GM08714 (cell line): ENCODE data around the gene STMN3.
"Not testable (repeated sequence)": the region's sequence is repeated elsewhere in the genome, so short reads cannot be mapped to it uniquely, and the experiment has no call there.

ENCODE experiments used
- H3K4me3 ChIP-seq: fragments of 200-500 bp; sonication (Bioruptor generic); 2 replicates; pipeline ENCODE4 v1.5.1; 2014; ENCODE audit warnings: mild to moderate bottlenecking, low read length, inconsistent platforms
- ZNF274 ChIP-seq: IDR thresholded peaks from 2 replicates; pipeline ENCODE4 v1.6.1; 2012; ENCODE audit warnings: mild to moderate bottlenecking, low read depth, low read length

Gene STMN3

GRCh38 chr20:63643499-63643898 lies 9.7 kb downstream of the STMN3 start:
- no peak overlapping the region for H3K4me3 ChIP-seq

GRCh38 chr20:63642527-63643247 lies 10.5 kb downstream of the STMN3 start:
- peak overlapping the region; percentile 39; the same call in 1 of the 2 replicates for H3K4me3 ChIP-seq

More at GRCh38 chr20:63643499-63643898, 9.7 kb downstream of the STMN3 start:
- no peak for TF ChIP-seq ZNF274

GRCh38 chr20:63641792-63642523 lies 11.3 kb downstream of the STMN3 start:
- H3K4me3 ChIP-seq, result peak overlapping the region; percentile 85; the same call in 1 of the 2 replicates
- TF ChIP-seq ZNF274, result no peak

More at GRCh38 chr20:63642527-63643247, 10.5 kb downstream of the STMN3 start:
- no peak for TF ChIP-seq ZNF274

- peak overlapping the region; percentile 85; the same call in 1 of the 2 replicates for H3K4me3 ChIP-seq
- TF ChIP-seq ZNF274, result no peak
Measured at GRCh38 chr20:63641146-63641791, 12.0 kb downstream of the STMN3 start.

GRCh38 chr20:63640686-63641085 lies 12.5 kb downstream of the STMN3 start:
- H3K4me3 ChIP-seq, result peak overlapping the region; percentile 15; the same call in 1 of the 2 replicates

GRCh38 chr20:63640086-63640485 lies 13.1 kb downstream of the STMN3 start:
- no peak for TF ChIP-seq ZNF274
- H3K4me3 ChIP-seq, result no peak overlapping the region; the same call in 1 of the 2 replicates

- H3K4me3 ChIP-seq, result no peak overlapping the region
- TF ChIP-seq ZNF274, result no peak
Measured at GRCh38 chr20:63639093-63639975, 13.9 kb downstream of the STMN3 start.

- no peak overlapping the region for H3K4me3 ChIP-seq
- no peak for TF ChIP-seq ZNF274
Measured at GRCh38 chr20:63636752-63637628, 16.2 kb downstream of the STMN3 start.

- TF ChIP-seq ZNF274, result no peak
- no peak overlapping the region for H3K4me3 ChIP-seq
Measured at GRCh38 chr20:63635431-63636141, 17.6 kb downstream of the STMN3 start.

GRCh38 chr20:63633732-63634131 lies 19.5 kb downstream of the STMN3 start:
- no peak overlapping the region for H3K4me3 ChIP-seq
- no peak for TF ChIP-seq ZNF274

GRCh38 chr20:63631426-63631825 lies 21.8 kb downstream of the STMN3 start:
- not testable (repeated sequence) for H3K4me3 ChIP-seq

GRCh38 chr20:63630956-63631355 lies 22.3 kb downstream of the STMN3 start:
- not testable (repeated sequence) for H3K4me3 ChIP-seq
